IMR-90 (cell line): ENCODE measurements around the gene IL37. TPM values are rescaled to one million over a fixed set of nuclear protein-coding genes. Genes with fewer than 3 reads are reported as not detected.

ENCODE experiments used
- ATAC-seq: fragments of 200-7000 bp; cut with Tn5 transposase; 2 replicates; pipeline ENCODE4 v1.9.1; 2020; ENCODE audit warnings: low read depth, mild to moderate bottlenecking, moderate library complexity
- BruUV-seq: library from RNA; stranded (reverse); fragments of 400-500 nt; replicated peaks from 2 replicates; lab custom pipeline; 2021; lab: Mats Ljungman, UMichigan
- CTCF ChIA-PET: fragments of 300-600 bp; formaldehyde crosslinking; extraction: SDS; loops from one replicate; lab custom pipeline; 2021; ENCODE audit warnings: antibody characterized with exemption; lab: Yijun Ruan, JAX
- POLR2A ChIA-PET: fragments of 300-600 bp; sonication (Branson Sonifier 250); formaldehyde crosslinking; loops from one replicate; lab custom pipeline; 2022; ENCODE audit warnings: antibody characterized with exemption; ENCODE audit not compliant: unreplicated experiment; lab: Charles Lee
- DNase-seq: peaks from one replicate; pipeline ENCODE4 v3.0.0; 2013
- H2AFZ ChIP-seq: replicated peaks from 2 replicates; pipeline ENCODE3; 2013; ENCODE audit warnings: low read length, mild to moderate bottlenecking; ENCODE audit not compliant: poor library complexity
- H2AK5ac ChIP-seq: 2 replicates; pipeline ENCODE4 v1.6.1; 2013; ENCODE audit warnings: low read depth, low read length, inconsistent platforms
- H2AK9ac ChIP-seq: replicated peaks from 2 replicates; pipeline ENCODE3; 2013; ENCODE audit warnings: mild to moderate bottlenecking, low read depth, low read length, moderate library complexity; ENCODE audit not compliant: poor library complexity
- H2BK120ac ChIP-seq: 2 replicates; pipeline ENCODE4 v1.6.1; 2013; ENCODE audit warnings: low read depth, low read length, inconsistent platforms
- H2BK15ac ChIP-seq: 3 replicates; pipeline ENCODE4 v1.6.1; 2013; ENCODE audit warnings: low read depth, low read length, inconsistent platforms
- H2BK20ac ChIP-seq: 2 replicates; pipeline ENCODE4 v1.6.1; 2013; ENCODE audit warnings: low read depth, mild to moderate bottlenecking, inconsistent platforms, low read length, moderate library complexity
- H2BK5ac ChIP-seq: 2 replicates; pipeline ENCODE4 v1.6.1; 2013; ENCODE audit warnings: mild to moderate bottlenecking, low read depth, low read length, inconsistent platforms; ENCODE audit not compliant: poor library complexity, severe bottlenecking
- H3K14ac ChIP-seq: replicated peaks from 2 replicates; pipeline ENCODE4 v1.6.1; 2013; ENCODE audit warnings: low read depth, low read length, inconsistent platforms
- H3K18ac ChIP-seq: 2 replicates; pipeline ENCODE4 v1.6.1; 2013; ENCODE audit warnings: low read depth, low read length, control low read depth
- H3K23ac ChIP-seq: 2 replicates; pipeline ENCODE4 v1.6.1; 2013; ENCODE audit warnings: low read depth, low read length, inconsistent platforms
- H3K27ac ChIP-seq: 2 replicates; pipeline ENCODE4 v1.5.1; 2013; ENCODE audit warnings: mild to moderate bottlenecking, control low read depth, low read length; ENCODE audit not compliant: insufficient read depth
- H3K27me3 ChIP-seq: 2 replicates; pipeline ENCODE4 v1.6.1; 2013; ENCODE audit warnings: low read length; ENCODE audit not compliant: control insufficient read depth, insufficient read depth
- H3K36me3 ChIP-seq: 2 replicates; pipeline ENCODE4 v1.6.1; 2013; ENCODE audit warnings: low read length, mixed read lengths; ENCODE audit not compliant: control insufficient read depth, insufficient read depth
- H3K4ac ChIP-seq: 2 replicates; pipeline ENCODE4 v1.6.1; 2013; ENCODE audit warnings: low read depth, low read length, inconsistent platforms
- H3K4me1 ChIP-seq: 2 replicates; pipeline ENCODE4 v1.6.1; 2013; ENCODE audit warnings: low read length, mixed read lengths; ENCODE audit not compliant: control insufficient read depth, insufficient read depth
- H3K4me2 ChIP-seq: 2 replicates; pipeline ENCODE4 v1.6.1; 2013; ENCODE audit warnings: low read depth, mild to moderate bottlenecking, control low read depth, low read length, moderate library complexity
- H3K4me3 ChIP-seq: 2 replicates; pipeline ENCODE4 v1.5.1; 2013; ENCODE audit warnings: low read depth, mild to moderate bottlenecking, control low read depth, low read length, moderate library complexity; ENCODE audit not compliant: insufficient read depth
- H3K56ac ChIP-seq: 2 replicates; pipeline ENCODE4 v1.6.1; 2013; ENCODE audit warnings: low read length, inconsistent platforms; ENCODE audit not compliant: insufficient read depth; ENCODE audit errors: extremely low read depth
- H3K79me1 ChIP-seq, 2 experiments: 2 replicates each; pipeline ENCODE4 v1.6.1; 2013; ENCODE audit warnings: low read length in 2 of 2, inconsistent platforms in 1 of 2, low read depth in 1 of 2
- H3K9ac ChIP-seq: 2 replicates; pipeline ENCODE4 v1.6.1; 2013; ENCODE audit warnings: low read depth, low read length, control low read depth
- H3K9me1 ChIP-seq: 2 replicates; pipeline ENCODE4 v1.6.1; 2013; ENCODE audit warnings: low read length, inconsistent platforms; ENCODE audit not compliant: insufficient read depth
- H3K9me3 ChIP-seq: 2 replicates; pipeline ENCODE4 v1.6.1; 2013; ENCODE audit warnings: low read length; ENCODE audit not compliant: control insufficient read depth, insufficient read depth
- H4K20me1 ChIP-seq: 2 replicates; pipeline ENCODE4 v1.6.1; 2013; ENCODE audit warnings: low read length, inconsistent platforms; ENCODE audit not compliant: insufficient read depth
- H4K5ac ChIP-seq: 2 replicates; pipeline ENCODE4 v1.6.1; 2013; ENCODE audit warnings: mild to moderate bottlenecking, low read depth, low read length, control low read depth
- H4K8ac ChIP-seq, 2 experiments: 2 replicates each; pipeline ENCODE4 v1.6.1; 2013; ENCODE audit warnings: low read depth in 2 of 2, low read length in 2 of 2, control low read depth in 1 of 2, inconsistent platforms in 1 of 2
- H4K91ac ChIP-seq: 2 replicates; pipeline ENCODE4 v1.6.1; 2013; ENCODE audit warnings: low read depth, low read length, inconsistent platforms; ENCODE audit not compliant: insufficient read depth
- CHD1 ChIP-seq: IDR thresholded peaks from 2 replicates; pipeline ENCODE4 v1.6.1; 2012; ENCODE audit warnings: low read depth, low read length, improper control_type of control experiment
- FOS ChIP-seq: fragments of 150-350 bp; IDR thresholded peaks from 2 replicates; pipeline ENCODE4 v1.6.1; 2016; ENCODE audit warnings: low read depth, low read length
- NFE2L2 ChIP-seq: fragments of 150-350 bp; IDR thresholded peaks from 2 replicates; pipeline ENCODE4 v1.6.1; 2016; ENCODE audit warnings: low read depth, mild to moderate bottlenecking, low read length
- RAD21 ChIP-seq: IDR thresholded peaks from 2 replicates; pipeline ENCODE4 v1.6.1; 2012; ENCODE audit warnings: low read length, improper control_type of control experiment
- SMC3 ChIP-seq: fragments of 150-350 bp; IDR thresholded peaks from 2 replicates; pipeline ENCODE4 v1.6.1; 2016; ENCODE audit warnings: low read depth, mild to moderate bottlenecking, antibody characterized with exemption, low read length, moderate library complexity
- WGBS, 2 experiments: methylation state at CpG; one replicate each; pipeline versions ENCODE4 v1.1.5 to v1.1.7; 2013; ENCODE audit warnings: missing lambda C conversion rate in 2 of 2; ENCODE audit not compliant: insufficient read length in 1 of 2; ENCODE audit errors: extremely low coverage in 2 of 2; 5-methylcytosine and 5-hydroxymethylcytosine counted together
- dilution Hi-C: fragments of 300-500 bp; cut with HindIII; formaldehyde crosslinking; loops from one replicate; pipeline ENCODE4 v1.14.3; 2018; ENCODE audit warnings: low sequenced_read_pairs; ENCODE audit not compliant: unreplicated experiment
- in situ Hi-C: fragments of 300-500 bp; cut with MboI; formaldehyde crosslinking; loops from 3 replicates; pipeline ENCODE4 v1.14.3; 2019; ENCODE audit warnings: low sequenced_read_pairs, inconsistent platforms, mixed read lengths
- intact Hi-C: fragments of 100-400 bp; cut with micrococcal nuclease; formaldehyde crosslinking; loops from 2 replicates; pipeline ENCODE4 v1.10.0; 2022
- polyA plus RNA-seq, 3 experiments: library from polyadenylated mRNA; depleted of rRNA; stranded (reverse); fragments of >200 nt; gene quantifications; 2 replicates each; pipeline ENCODE4 v1.2.3, GENCODE V29; 2012; ENCODE audit warnings: low replicate concordance in 1 of 3
- total RNA-seq: library from RNA; depleted of rRNA; stranded (reverse); fragments of >200 nt; gene quantifications from 2 replicates; pipeline ENCODE4 v1.2.3, GENCODE V29; 2012
- TF ChIP-seq, protein P1 (sequence below): fragments of 150-350 bp; IDR thresholded peaks from 2 replicates; pipeline ENCODE4 v1.6.1; 2017; ENCODE audit warnings: mild to moderate bottlenecking, antibody characterized with exemption, low read length, low read depth
- TF ChIP-seq, protein P2 (sequence below): conservative IDR thresholded peaks from 2 replicates; pipeline ENCODE4 v1.5.1; 2012; ENCODE audit warnings: mild to moderate bottlenecking, low read depth, low read length, improper control_type of control experiment

IL37 gene
- total and polyA plus RNA-seq, 2 of the 4 experiments (the other 2 are of a cell fraction), result 0.15 TPM; not detected in 1

DNA sequence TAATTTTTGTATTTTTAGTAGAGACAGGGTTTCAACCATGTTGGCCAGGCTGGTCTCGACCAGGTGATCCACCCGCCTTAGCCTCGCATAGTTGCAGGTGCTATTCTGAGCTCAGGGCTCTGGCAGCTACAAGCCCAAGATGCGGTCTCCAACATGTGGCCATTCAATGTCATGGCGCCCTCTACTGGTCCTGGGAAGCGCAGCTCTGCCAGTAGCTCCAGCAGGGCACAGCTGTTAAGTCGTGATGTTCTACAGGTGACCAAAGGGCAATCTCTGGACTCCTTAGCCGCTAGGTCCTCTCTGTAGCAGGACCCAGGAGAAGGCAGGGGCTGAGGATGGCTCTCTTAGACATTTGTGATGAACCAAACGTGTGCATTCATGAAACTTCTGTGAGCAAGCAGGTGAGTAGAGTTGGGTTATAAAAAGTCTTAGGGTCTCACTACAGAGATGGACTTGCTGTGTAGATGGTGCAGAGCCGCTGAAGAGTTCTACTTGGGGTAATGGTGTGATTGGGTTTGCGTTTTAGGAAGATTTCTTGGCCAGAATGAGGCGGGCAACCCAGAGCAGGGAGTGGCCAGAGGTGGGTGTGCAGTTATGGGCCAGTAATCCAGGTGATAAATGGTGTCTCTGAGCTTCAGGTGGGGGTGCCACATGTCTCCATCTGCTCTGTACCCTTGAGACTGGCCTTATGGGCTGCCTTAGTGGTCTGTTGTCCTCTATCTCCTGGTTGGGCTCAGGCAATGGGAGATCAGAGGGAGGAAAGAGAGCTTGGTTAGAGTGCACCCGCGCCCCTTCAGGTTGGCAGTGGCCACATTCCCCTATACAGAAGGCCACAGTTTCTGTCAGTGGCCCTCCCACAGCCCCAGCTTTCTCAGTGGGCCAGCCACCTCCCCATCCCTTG lies 31.0 kb downstream of the IL37 start:
- CTCF ChIA-PET, result interaction anchor here (0.6 to 4.2 kb wide), 34 partner anchors 10 to 337 kb away, joined by 3 to 90 read pairs (median 4); no protein-coding TSS in a partner anchor
- Histone ChIP-seq H4K91ac (no peak overlapping the region), H3K4ac (no peak overlapping the region), H2BK20ac (no peak overlapping the region), H3K27me3 (peaks cover 13% of the 10 kb centered on the region), H3K79me1 (no peaks in the 10 kb centered on the region), H4K5ac (no peak overlapping the region), H3K27ac (no peak overlapping the region), H3K23ac (no peak overlapping the region), H3K4me1 (no peaks in the 10 kb centered on the region), H3K4me2 (no peak overlapping the region), H2AK5ac (no peak overlapping the region), H3K18ac (no peak overlapping the region), H3K9me1 (no peaks in the 10 kb centered on the region), H2BK5ac (no peak overlapping the region), H4K20me1 (no peaks in the 10 kb centered on the region), H3K14ac (no peak overlapping the region), H3K36me3 (no peaks in the 10 kb centered on the region), H2BK15ac (no peak overlapping the region), H2AK9ac (no peak overlapping the region), H2AFZ (peak overlapping the region; percentile 3), H3K9me3 (peaks cover 12% of the 10 kb centered on the region), H3K56ac (no peak overlapping the region), H3K9ac (no peak overlapping the region), H2BK120ac (no peak overlapping the region), H4K8ac (no peak overlapping the region), H3K4me3 (no peak overlapping the region)
- POLR2A ChIA-PET, result no interaction called here
- in situ Hi-C loops, result loop anchor here (10.0 kb wide), 1 partner anchor 317 kb away; no protein-coding TSS in a partner anchor
- intact Hi-C loops, result loop anchor here (1.0 to 10.0 kb wide), 2 partner anchors 193 to 317 kb away; no protein-coding TSS in a partner anchor
- WGBS, 2 experiments, result 8% methylated on average over 10 of the region's 14 CpGs; no CpG with 5 or more reads in 1 of the 2 experiments
- TF ChIP-seq, protein P1, sequence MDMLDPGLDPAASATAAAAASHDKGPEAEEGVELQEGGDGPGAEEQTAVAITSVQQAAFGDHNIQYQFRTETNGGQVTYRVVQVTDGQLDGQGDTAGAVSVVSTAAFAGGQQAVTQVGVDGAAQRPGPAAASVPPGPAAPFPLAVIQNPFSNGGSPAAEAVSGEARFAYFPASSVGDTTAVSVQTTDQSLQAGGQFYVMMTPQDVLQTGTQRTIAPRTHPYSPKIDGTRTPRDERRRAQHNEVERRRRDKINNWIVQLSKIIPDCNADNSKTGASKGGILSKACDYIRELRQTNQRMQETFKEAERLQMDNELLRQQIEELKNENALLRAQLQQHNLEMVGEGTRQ, result no peak
- TF ChIP-seq SMC3 (peak; percentile 86), CHD1 (no peak), FOS (no peak), NFE2L2 (no peak), RAD21 (peak; percentile 92)
- TF ChIP-seq, protein P2, sequence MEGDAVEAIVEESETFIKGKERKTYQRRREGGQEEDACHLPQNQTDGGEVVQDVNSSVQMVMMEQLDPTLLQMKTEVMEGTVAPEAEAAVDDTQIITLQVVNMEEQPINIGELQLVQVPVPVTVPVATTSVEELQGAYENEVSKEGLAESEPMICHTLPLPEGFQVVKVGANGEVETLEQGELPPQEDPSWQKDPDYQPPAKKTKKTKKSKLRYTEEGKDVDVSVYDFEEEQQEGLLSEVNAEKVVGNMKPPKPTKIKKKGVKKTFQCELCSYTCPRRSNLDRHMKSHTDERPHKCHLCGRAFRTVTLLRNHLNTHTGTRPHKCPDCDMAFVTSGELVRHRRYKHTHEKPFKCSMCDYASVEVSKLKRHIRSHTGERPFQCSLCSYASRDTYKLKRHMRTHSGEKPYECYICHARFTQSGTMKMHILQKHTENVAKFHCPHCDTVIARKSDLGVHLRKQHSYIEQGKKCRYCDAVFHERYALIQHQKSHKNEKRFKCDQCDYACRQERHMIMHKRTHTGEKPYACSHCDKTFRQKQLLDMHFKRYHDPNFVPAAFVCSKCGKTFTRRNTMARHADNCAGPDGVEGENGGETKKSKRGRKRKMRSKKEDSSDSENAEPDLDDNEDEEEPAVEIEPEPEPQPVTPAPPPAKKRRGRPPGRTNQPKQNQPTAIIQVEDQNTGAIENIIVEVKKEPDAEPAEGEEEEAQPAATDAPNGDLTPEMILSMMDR, result peak; percentile 90
- DNase-seq (peak; percentile 76), ATAC-seq (peak; percentile 95)
- dilution Hi-C loops, result no loop called here
- no TSS peak for BruUV-seq
